GM21526 (cell line): ENCODE results near the gene FAM186B.

Experiments used
- ATAC-seq: cut with Tn5 transposase; IDR thresholded peaks from one replicate; pipeline ENCODE4 v1.9.1; 2021; ENCODE audit warnings: moderate library complexity; ENCODE audit not compliant: unreplicated experiment, low FRiP score

The FAM186B gene

DNA sequence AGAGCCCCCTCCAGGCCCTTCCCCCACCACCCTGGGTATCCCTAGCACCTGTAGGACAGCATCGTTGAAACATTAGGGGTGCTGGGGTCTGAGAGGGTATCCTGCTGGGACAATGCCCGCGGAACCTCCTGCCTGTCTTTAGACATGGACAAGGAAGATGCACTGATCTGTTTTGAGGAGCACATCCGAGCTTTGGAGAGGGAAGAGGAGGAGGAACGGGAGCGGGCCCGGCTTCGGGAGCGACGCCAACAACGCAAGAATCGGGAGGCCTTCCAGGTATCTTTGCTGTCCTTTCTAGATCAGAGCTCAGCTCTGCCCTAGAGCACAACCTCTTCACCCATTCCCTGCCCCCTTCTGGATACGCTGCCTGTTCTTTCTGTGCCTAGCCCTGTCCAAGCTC lies 31.1 kb upstream of the FAM186B start:
- ATAC-seq = no peak

DNA sequence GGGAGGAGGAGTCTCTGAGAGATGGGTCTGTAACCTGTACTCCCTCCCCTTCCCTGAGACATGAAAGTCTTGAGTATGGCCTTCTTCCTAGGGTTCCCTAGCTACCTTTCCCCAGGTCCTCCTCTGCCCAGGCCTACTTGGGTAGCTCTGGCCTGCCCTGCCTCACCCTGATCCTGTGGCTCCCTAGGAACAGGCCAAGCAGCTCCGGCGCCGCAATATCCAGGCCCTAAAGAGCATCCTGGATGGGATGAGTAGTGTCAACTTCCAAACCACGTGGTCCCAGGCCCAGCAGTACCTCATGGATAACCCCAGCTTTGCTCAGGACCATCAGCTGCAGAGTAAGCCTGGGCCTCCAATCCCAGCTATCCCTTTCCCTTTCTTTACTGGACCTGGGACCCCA lies 30.2 kb upstream of the FAM186B start:
- no peak for ATAC-seq

DNA sequence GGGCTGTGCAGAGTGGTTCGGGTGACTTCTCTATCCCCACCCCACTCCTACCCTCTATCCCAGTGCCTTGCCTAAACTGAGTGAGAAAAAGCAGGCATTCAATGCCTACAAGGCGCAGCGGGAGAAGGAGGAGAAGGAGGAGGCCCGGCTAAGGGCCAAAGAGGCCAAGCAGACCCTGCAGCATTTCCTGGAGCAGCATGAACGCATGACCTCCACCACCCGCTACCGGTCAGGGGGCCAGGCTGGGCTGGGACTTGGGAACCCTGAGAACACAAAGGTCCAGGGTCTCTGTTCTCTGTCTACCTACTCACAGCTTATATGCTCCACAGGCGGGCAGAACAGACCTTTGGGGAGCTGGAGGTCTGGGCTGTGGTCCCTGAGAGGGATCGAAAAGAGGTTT lies 29.6 kb upstream of the FAM186B start:
- ATAC-seq = no peak

DNA sequence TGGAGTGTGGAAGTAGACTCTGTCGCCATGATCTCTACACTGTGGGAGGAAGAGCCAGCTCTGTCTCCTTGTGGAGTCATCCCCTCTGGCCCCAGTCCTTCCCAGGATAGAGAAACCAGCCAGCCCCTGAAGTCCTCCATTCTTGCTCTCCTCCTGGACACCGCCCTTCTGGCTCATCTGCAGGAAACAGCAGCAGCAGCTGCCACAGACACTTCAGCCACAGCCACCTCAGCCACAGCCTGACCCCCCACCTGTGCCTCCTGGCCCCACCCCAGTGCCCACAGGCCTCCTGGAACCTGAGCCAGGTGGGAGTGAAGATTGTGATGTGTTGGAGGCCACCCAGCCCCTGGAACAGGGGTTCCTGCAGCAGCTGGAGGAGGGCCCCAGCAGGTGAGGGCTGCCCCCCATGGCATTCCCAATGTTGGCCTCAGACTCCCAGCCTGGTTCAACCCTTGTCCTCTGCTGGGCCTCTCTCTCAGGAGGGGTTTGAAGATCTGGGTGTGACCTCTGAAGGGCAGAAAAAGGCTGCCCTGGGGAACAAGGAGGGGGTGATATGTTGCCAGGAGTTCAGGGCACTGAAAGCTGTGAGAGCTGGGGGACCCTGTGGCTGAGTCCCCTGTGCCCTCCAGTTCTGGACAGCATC lies 28.4 kb upstream of the FAM186B start:
- no peak for ATAC-seq

DNA sequence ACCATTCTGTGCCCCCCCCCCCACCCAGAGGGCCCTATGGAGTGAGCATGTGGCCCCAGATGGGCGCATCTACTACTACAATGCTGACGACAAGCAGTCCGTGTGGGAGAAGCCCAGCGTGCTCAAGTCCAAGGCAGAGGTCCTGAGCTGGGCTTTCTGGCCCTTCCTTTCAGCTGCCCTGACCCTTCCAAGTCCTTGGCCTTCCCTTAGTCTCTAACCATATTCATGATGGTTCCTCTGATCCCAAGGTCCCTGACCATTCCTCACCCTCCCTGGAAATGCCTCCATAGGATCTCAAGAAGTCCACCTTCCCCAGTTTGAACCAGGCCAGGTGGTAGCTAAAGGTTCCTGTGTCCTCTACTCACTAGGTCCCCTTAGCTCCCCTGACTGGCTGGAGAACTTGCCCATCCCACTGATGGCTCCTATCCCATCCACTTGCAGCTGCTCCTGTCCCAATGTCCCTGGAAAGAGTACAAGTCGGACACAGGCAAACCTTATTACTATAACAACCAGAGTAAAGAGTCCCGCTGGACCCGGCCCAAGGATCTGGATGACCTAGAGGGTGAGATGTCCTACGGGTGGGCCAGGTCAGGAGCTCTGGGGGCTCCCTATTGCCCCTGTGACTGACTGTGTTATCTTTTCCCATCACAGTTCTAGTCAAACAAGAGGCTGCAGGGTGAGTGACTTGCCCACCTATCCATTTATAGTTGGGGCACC lies 27.7 kb upstream of the FAM186B start:
- ATAC-seq = no peak

DNA sequence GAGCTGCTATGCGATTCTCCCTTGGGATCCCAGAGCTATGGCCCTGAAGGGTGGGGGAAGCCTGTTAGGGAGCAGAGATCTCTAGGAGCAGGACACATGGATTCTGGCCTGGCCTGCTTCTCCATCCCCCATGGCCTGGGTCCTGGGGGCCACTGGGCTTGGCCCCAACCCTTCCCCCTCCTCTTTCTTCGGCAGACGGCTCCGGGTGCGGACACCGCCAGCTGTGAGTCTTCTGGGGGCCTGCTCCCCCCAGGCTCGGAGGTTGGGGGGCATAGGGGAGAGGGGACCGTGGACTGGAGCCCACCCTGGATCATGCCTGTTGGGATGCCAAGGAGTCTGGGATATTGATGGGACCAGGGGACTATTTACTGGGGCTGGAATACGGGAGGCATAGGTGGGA lies 27.0 kb upstream of the FAM186B start:
- no peak for ATAC-seq

DNA sequence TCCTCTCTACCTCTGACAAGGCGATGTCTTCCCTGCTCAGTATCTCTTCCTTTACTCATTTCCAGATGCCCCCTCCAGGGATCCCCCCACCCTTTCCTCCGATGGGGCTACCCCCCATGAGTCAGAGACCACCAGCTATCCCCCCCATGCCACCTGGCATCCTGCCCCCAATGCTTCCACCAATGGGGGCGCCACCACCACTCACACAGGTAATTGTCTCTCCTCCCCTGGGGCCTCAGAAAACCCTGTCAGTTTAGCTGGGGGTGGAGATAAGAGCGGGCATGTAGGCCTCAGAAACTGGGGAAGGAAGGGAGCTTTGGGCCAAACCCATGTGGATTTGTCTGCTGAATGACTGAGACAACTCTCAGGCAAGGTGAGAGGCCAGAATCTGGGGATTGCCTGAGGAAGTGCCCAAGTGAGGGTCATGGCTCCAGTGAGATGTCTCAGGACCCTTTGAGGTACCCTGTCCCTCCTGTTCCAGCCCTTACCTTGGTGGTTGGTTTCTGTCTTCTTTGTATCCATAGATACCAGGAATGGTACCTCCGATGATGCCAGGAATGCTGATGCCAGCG lies 26.0 kb upstream of the FAM186B start:
- no peak for ATAC-seq

DNA sequence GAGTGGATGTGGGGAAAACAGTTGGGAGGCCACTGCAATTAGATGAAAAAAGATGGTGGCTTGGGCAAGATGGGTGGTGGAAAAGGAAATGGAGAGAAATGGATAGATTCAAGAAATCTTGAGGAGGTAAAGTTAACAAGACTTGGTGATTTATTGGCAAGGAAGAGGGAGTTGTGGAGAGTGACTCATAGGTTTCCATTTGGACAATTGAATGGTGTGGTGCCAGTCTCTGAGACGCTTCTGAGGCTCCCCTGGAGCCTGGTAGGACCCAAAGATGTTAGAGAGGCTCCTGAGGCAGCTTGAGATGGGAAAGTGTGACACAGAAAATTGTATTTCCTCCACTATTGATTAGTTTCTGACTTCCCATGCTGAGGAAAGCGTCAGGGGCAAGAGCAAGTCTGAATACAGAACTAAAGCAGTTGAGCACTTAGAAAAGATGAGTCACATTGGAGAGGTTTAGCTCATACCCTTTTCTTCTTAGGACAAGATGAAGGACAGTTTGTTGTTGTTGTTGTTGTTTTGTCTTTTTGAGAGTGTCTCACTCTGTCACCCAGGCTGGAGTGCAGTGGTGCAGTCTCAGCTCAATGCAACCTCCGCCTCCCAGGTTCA lies 22.4 kb upstream of the FAM186B start:
- no peak for ATAC-seq

DNA sequence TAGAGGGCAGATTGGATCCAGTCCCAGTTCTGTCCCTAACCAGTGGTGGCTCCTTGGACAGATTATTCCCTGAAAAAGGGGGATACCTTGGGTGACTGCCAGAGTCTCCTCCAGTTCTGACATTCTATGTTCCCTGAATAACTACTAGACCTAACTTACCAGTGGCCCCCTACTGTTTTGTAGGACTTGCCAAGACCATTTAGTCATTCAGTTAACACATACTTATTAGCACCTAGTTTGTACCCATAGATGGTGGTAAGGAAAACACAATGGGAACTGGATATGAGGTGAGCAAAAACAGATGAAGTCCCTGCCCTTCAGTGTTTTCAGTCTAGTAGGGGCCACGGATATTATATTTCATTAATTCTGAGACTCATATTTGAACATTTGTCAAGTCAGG lies 21.4 kb upstream of the FAM186B start:
- ATAC-seq = no peak

DNA sequence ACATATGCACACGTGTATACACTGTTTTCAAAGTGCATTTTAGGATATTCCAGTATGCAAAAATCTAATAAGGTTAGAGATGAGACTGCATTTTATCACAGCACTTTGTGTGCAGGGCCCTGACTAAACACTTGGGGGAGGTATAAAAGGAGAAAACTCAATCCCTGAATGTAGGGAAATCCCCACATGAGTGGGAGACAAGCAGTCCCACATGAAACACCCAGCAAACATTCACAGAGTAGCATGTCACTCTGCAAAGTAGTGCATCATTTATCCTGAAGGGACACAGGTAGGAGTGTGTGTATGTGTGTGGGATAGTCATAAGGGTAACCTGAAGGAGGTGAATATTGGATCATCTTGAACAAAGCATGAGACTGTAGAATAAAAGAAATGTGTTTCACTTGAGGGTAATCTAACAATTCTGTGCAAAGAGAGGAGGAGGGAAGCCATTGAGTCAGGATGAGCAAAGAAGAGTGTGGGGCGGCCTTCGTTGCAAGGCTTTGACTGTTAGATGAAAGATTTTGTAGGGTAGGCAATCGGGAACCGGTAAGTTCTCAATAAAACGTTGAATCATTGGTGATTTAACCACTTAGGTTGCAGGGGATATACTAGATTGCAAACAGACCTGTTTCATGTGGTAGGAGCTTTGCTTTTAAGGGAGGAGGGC lies 20.9 kb upstream of the FAM186B start:
- no peak for ATAC-seq

DNA sequence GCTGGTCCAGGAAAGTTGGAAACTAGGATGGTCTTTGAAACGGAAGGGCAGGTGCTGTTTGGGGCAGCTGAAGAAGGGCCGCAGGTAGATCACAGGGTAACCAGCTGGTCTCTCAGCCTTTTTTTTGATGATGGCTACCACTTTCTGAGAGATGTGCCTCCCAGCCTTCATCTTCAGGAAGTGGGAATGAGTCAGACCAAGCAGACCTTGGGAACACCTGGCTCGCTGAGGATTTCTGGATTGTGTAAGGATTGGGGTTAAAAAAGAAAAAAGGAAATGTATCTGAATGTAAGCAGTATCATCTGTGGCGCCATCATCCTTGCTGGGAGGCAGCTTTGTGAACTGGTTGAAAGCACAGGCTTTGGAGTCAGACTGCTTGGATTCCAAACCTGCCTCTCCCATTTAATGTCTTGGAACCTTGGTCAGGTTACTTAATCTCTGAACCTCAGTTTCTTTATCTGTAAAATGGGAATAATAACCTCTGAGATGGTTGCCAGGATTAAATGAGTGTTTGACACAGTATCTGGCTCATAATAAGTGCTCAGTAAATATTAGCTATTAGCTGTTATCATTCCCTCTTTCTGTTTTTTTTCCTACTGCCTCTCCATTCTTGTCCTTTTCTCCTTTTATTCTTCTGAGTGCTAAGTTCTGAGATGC lies 19.6 kb upstream of the FAM186B start:
- ATAC-seq = no peak

DNA sequence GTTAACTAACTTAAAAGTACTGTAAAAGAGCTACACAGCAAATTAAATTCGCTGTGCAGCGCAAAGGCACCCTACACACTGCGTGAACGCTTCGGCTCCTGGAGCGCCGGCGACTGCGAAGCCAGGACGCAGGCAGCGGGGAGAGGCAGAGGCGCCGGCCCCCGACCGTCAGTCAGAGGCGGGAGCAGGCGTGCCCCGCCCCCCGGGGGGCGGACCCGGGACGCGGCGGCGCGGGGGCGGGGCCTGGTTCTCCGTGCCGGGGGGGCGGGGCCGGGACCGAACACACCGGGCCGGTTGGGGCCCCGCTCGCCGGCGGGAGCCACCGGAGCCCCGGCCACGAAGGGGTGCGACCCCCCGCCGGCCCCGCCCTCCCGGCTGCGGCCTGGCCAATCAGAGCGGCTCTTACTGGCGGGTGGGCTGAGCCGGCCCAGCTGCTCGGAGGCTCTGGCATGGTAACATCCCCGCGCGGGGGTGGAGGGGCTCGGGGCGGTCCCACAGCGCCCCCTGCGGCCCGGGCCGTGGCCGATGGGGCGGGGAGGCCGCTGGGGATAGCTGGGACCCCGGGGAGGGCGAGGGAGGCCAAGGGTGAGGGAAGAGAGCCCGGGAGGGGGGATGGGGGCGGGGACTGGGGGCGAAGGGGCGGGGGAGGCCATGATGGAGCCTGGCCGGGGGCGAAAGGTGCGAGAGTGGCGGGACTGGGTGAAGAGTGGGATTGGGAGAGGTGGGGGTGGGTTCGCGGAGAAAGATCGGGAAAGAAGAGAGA lies 17.9 kb upstream of the FAM186B start, which contains the start of gene PRPF40B:
PRPF40B (plus strand) TSS at position 420 of the 763 bp plus-strand sequence; CDS start at position 450, 30 bp downstream.
- ATAC-seq = peak; percentile 68

DNA sequence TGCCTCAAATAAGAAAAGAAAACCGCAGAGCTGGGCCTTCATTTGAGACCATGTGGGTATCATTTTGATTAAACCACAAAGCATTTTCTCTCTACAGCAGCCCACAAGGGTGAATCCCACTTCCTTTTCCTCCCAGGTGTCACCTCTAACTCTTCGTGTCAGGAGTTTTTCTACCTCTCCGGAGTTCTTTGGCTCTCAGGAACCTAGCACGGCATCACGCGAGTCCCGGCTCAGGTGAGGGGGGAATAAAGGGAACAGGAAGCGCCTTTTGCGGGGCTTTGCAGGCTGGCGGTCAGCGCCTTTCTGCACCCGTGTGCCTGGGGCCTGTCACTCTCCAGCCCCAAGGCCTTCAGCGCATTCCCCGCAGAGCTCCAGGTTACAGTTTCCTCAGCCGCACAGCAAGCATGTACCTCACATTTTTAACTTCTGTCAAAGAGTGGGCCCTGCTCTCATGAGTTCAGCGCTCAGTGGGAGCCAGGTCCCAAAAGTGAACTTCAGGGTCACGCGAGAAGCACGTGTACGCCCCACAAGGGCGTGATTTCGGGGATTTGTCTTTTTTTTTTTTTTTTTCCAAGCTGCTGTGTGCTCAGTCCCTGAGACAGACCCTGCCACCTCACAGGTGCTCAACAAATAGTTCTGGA lies 17.2 kb upstream of the FAM186B start:
- peak; percentile 9 for ATAC-seq

DNA sequence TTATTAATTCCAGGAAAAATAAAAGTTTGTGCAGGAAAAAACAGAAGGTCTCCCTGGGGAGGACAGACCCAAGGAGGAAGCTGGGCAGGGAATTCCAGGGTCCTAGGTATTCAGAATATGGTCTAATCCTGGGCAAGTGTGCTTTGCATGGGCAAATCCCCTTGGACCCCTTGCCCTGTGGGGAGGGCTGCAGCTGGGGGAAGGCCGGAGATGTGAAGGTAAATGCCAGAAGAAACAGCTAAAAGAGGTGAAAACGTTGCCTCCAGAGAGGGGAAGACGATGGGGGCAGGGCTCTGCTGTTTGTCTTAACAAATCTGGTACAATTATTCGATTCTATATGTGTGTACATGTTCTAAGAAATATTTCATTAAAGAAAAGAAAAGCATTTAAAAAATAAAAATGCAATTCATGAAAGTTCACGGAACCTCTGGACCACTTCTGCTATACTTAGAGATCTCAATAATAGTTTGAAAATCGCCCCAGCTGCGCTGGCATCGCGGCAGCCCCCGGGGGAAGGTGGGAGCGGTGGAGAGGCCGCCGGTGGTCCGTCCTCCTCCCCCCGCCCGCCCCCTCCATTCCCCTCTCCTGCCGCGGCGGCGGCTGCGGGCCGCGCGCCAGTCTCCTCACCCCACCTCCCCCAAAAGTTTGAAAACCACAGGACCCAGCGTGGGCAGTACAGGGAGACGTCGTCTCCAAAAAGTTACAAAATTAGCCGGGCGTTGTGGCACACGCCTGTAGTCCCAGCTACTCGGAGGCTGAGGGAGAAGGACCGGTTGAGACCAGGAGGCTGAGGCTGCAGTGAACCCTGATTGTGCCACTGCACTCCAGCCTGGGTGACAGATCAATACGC lies 16.4 kb upstream of the FAM186B start:
- no peak for ATAC-seq

DNA sequence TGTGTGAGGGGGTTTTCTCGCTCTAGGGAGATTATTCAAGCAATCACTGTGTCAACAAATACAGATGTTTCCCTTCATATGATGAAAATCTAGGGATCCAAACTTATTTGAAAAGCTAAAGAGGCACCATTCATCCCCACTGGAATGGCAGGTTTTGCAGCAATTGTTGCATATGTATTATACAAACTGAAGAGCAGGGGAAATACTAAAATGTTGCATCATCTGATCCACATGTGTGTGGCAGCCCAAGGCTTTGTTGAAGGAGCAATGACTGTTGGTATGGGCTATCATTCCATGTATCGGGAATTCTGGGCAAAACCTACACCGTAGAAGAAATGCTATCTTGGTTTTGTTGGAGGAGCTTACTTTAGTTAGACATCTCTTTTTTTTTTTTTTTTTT lies 13.8 kb upstream of the FAM186B start:
- ATAC-seq = no peak

DNA sequence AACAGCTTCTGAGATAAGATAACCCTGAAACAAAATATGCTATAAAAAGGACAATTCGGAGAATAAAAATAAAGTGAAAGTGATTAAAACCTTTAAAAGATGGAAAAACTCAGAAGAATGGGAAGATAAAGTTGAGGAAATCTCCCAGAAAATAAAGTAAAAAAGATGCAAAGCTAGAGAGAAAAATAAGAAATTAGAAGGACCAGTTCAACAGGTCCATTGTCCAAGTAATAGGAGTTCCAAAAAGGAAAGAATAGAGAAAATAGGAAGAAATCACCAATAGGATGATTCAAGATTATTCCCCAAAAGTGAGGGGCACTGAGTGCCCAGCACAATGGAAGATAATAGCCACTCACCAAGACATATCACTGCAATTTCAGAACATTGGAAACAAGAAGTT lies 13.1 kb upstream of the FAM186B start:
- ATAC-seq = no peak

DNA sequence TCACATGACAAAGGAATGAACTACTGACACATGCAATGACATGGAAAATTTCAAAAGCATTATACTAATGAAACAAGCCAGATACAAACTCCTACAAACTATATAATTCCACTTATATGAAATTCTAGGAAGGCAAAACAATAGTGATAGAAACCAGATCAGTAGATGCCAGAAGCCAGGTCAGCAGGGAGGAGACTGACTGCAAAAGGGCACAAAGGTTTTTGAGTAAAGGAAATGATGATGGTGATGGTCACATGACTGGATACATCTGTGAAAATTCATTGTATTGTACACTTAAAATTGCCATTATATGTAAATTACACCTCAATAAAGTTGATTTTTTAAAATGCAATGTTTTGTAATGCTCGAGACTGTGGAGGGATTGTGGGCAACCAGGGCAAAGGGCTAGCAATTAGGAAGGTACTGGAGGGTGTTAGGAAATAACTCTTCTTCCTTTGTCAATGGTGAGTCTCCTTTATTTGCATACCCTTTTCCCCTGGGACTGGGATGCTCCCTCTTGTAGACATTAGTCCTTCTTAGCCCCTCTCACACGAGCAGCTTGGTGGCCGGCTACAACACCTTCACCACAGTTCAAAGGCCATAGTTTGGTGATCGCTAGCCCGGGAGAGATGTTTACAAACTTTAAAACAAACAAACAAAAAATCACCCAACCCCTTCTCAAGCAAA lies 11.2 kb upstream of the FAM186B start:
- no peak for ATAC-seq

DNA sequence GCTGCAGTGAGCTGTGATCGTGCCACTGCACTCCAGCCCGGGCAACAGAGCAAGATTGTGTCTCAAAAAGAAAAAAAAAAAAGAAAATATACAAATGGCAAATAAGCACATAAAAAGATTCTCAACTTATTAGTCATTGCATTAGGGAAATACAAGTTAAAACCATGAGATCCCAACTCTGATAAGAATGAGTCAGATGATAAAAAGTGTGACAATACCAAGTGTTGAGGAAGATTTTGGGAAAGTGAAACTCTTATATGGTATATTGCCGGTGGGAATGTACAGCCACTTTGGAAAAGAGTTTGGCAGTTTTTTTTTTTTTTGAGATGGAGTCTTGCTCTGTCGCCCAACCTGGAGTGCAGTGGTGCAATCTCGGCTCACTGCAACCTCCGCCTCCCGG lies 10.3 kb upstream of the FAM186B start:
- ATAC-seq = no peak
